HG02981 (cell line): Measurements from ENCODE around the gene SMYD1.

ENCODE experiments used
- ATAC-seq: cut with Tn5 transposase; IDR thresholded peaks from one replicate; pipeline ENCODE4 v1.9.1; 2021; ENCODE audit warnings: mild to moderate bottlenecking, moderate library complexity; ENCODE audit not compliant: unreplicated experiment

SMYD1 gene

GRCh38 chr2:88086401-88086800 lies 18.8 kb downstream of the SMYD1 start:
- no peak for ATAC-seq

GRCh38 chr2:88087073-88087472 lies 19.4 kb downstream of the SMYD1 start:
- no peak for ATAC-seq

GRCh38 chr2:88087763-88088162 lies 20.1 kb downstream of the SMYD1 start:
- ATAC-seq = no peak

- no peak for ATAC-seq
Measured at GRCh38 chr2:88088999-88089398, 21.4 kb downstream of the SMYD1 start.

GRCh38 chr2:88090446-88091283 lies 23.0 kb downstream of the SMYD1 start:
- no peak for ATAC-seq

- ATAC-seq = no peak
Measured at GRCh38 chr2:88091943-88092342, 24.3 kb downstream of the SMYD1 start.

GRCh38 chr2:88092773-88093172 lies 25.1 kb downstream of the SMYD1 start:
- ATAC-seq = no peak

GRCh38 chr2:88095022-88095421 lies 27.4 kb downstream of the SMYD1 start:
- ATAC-seq = no peak

GRCh38 chr2:88096708-88097107 lies 29.1 kb downstream of the SMYD1 start:
- no peak for ATAC-seq

- no peak for ATAC-seq
Measured at GRCh38 chr2:88097192-88097591, 29.6 kb downstream of the SMYD1 start.

- ATAC-seq = no peak
Measured at GRCh38 chr2:88097891-88098557, 30.4 kb downstream of the SMYD1 start.

GRCh38 chr2:88098558-88098900 lies 30.9 kb downstream of the SMYD1 start:
- no peak for ATAC-seq

GRCh38 chr2:88099798-88100488 lies 32.3 kb downstream of the SMYD1 start:
- no peak for ATAC-seq

GRCh38 chr2:88100489-88100858 lies 32.8 kb downstream of the SMYD1 start:
- ATAC-seq = no peak

- no peak for ATAC-seq
Measured at GRCh38 chr2:88108796-88109195, 41.2 kb downstream of the SMYD1 start.

- ATAC-seq = no peak
Measured at GRCh38 chr2:88110830-88111229, 43.2 kb downstream of the SMYD1 start.

- ATAC-seq = no peak
Measured at GRCh38 chr2:88113069-88113468, 45.4 kb downstream of the SMYD1 start.

GRCh38 chr2:88114889-88115288 lies 47.3 kb downstream of the SMYD1 start:
- ATAC-seq = no peak

GRCh38 chr2:88115825-88116518 lies 48.3 kb downstream of the SMYD1 start:
- ATAC-seq = no peak

GRCh38 chr2:88116669-88117432 lies 49.2 kb downstream of the SMYD1 start:
- no peak for ATAC-seq

GRCh38 chr2:88117973-88118372 lies 50.3 kb downstream of the SMYD1 start:
- ATAC-seq = no peak
